Measurements from ENCODE around the gene GABRR3.

DNA sequence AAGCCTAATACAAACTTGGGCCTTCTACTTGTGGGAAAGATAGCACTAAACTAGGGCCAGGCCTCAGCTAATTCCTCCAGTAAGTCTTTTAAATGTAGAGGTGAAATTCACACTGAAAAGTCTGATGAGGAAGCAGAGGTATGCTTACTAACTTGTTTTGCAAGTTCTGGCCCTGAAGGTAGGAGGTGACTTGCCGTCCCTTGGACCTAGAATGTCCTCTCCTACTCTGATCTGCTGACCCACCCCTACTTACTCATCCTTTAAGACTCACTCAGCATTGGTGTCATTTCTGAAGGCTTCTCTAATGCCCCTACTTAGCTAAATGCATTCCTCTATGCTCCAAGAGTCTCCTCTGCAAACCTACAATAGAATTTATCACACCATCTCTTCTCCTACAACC is 82.2 kb downstream of the GABRR3 start:
- TF ChIP-seq, protein P1, sequence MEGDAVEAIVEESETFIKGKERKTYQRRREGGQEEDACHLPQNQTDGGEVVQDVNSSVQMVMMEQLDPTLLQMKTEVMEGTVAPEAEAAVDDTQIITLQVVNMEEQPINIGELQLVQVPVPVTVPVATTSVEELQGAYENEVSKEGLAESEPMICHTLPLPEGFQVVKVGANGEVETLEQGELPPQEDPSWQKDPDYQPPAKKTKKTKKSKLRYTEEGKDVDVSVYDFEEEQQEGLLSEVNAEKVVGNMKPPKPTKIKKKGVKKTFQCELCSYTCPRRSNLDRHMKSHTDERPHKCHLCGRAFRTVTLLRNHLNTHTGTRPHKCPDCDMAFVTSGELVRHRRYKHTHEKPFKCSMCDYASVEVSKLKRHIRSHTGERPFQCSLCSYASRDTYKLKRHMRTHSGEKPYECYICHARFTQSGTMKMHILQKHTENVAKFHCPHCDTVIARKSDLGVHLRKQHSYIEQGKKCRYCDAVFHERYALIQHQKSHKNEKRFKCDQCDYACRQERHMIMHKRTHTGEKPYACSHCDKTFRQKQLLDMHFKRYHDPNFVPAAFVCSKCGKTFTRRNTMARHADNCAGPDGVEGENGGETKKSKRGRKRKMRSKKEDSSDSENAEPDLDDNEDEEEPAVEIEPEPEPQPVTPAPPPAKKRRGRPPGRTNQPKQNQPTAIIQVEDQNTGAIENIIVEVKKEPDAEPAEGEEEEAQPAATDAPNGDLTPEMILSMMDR (conservative IDR thresholded peaks at IDR 0.05; ENCODE audit: low read depth, low read length) = no peak
- TF ChIP-seq EZH2phosphoT487 (IDR thresholded peaks at IDR 0.05; ENCODE audit: borderline replicate concordance, low read length) = no peak
- no peak for TF ChIP-seq EZH2 (IDR thresholded peaks at IDR 0.05; ENCODE audit: low read length, unreplicated experiment)

Data from PC-3 (cell line).